HCT116 (cell line): Measurements from ENCODE around the gene COBL. TPM values are rescaled to one million over a fixed set of nuclear protein-coding genes. Genes with fewer than 3 reads are reported as not detected.

Experiments
- ATAC-seq: fragments of 200-7000 bp; cut with Tn5 transposase; 2 replicates; pipeline ENCODE4 v1.9.1; 2020; ENCODE audit warnings: mild to moderate bottlenecking, moderate library complexity
- BruUV-seq: library from RNA; stranded (reverse); fragments of 400-500 nt; replicated peaks from 2 replicates; lab custom pipeline; 2021; lab: Mats Ljungman, UMichigan
- CTCF ChIA-PET: fragments of 300-600 bp; sonication (Branson Sonifier 250); formaldehyde crosslinking; loops from one replicate; lab custom pipeline; 2021; ENCODE audit warnings: antibody characterized with exemption; lab: Charles Lee
- POLR2A ChIA-PET: fragments of 300-600, 350-600 bp; sonication (Branson Sonifier 250); formaldehyde crosslinking; loops from one replicate; lab custom pipeline; 2021; ENCODE audit warnings: antibody characterized with exemption; lab: Charles Lee
- RAD21 ChIA-PET, 2 experiments: fragments of 300-600 bp; sonication (Branson Sonifier 250); formaldehyde crosslinking; loops; one replicate each; lab custom pipeline; 2023; ENCODE audit warnings: low total read pairs in 2 of 2; ENCODE audit not compliant: uncharacterized antibody in 2 of 2, unreplicated experiment in 2 of 2, low non-redundant PET in 1 of 2; lab: Charles Lee
- DNase-seq: peaks from one replicate; pipeline ENCODE4 v3.0.0-alpha.2; 2010; ENCODE audit warnings: low read depth, low spot score
- H2AFZ ChIP-seq: fragments of 200-600 bp; shearing (Covaris generic), sonication (generic); 2 replicates; pipeline ENCODE4 v1.6.1; 2017; ENCODE audit warnings: low read depth, mixed run types, mixed read lengths, antibody characterized with exemption, low read length; ENCODE audit not compliant: poor library complexity, severe bottlenecking
- H3K27ac ChIP-seq: 2 replicates; pipeline ENCODE4 v1.5.1; 2012; ENCODE audit warnings: low read depth, low read length
- H3K27me3 ChIP-seq: fragments of 200-600 bp; sonication (generic); 2 replicates; pipeline ENCODE4 v1.6.1; 2016; ENCODE audit warnings: mixed run types, low read length, mixed read lengths; ENCODE audit not compliant: insufficient read depth
- H3K36me3 ChIP-seq, 2 experiments: fragments of 200-500 bp in 1 of 2; fragments of 200-600 bp in 1 of 2; sonication (Bioruptor generic) in 1 of 2; sonication (generic) in 1 of 2; 2 replicates each; pipeline versions ENCODE4 v1.5.1 to v1.6.1; 2014 to 2016; ENCODE audit warnings: low read length in 2 of 2, inconsistent platforms in 1 of 2, mixed read lengths in 1 of 2, mixed run types in 1 of 2; ENCODE audit not compliant: insufficient read depth in 2 of 2, control insufficient read depth in 1 of 2
- H3K4me1 ChIP-seq, 2 experiments: fragments of 200-600 bp in 1 of 2; sonication (generic) in 1 of 2; 2 replicates each; pipeline versions ENCODE4 v1.5.1 to v1.6.1; 2012 to 2017; ENCODE audit warnings: low read length in 2 of 2, inconsistent platforms in 1 of 2, mild to moderate bottlenecking in 1 of 2, mixed read lengths in 1 of 2, mixed run types in 1 of 2, moderate library complexity in 1 of 2; ENCODE audit not compliant: insufficient read depth in 2 of 2, control insufficient read depth in 1 of 2
- H3K4me2 ChIP-seq: fragments of 200-600 bp; sonication (generic); 2 replicates; pipeline ENCODE4 v1.6.1; 2017; ENCODE audit warnings: mixed run types, low read length, mixed read lengths
- H3K4me3 ChIP-seq, 2 experiments: fragments of 200-600 bp in 1 of 2; sonication (generic) in 1 of 2; replicated peaks in 1 of 2; 2 replicates each; pipeline ENCODE4 v1.5.1; 2011 to 2016; ENCODE audit warnings: low read length in 2 of 2, control low read depth in 1 of 2, low read depth in 1 of 2, mild to moderate bottlenecking in 1 of 2, mixed read lengths in 1 of 2, mixed run types in 1 of 2
- H3K79me2 ChIP-seq: fragments of 200-600 bp; sonication (generic); 2 replicates; pipeline ENCODE4 v1.6.1; 2017; ENCODE audit warnings: mild to moderate bottlenecking, mixed run types, low read length, moderate library complexity, mixed read lengths; ENCODE audit not compliant: insufficient read depth
- H3K9ac ChIP-seq: fragments of 200-600 bp; sonication (generic); 2 replicates; pipeline ENCODE4 v1.6.1; 2016; ENCODE audit warnings: low read length, mixed read lengths
- H3K9me2 ChIP-seq: fragments of 200-600 bp; sonication (generic), shearing (Covaris generic); 2 replicates; pipeline ENCODE4 v1.6.1; 2017; ENCODE audit warnings: mixed run types, mild to moderate bottlenecking, moderate library complexity; ENCODE audit not compliant: insufficient read depth
- H3K9me3 ChIP-seq, 2 experiments: fragments of 200-500 bp in 1 of 2; fragments of 200-600 bp in 1 of 2; sonication (Bioruptor generic) in 1 of 2; sonication (generic) in 1 of 2; 2 replicates each; pipeline ENCODE4 v1.6.1; 2014 to 2017; ENCODE audit warnings: low read length in 2 of 2, mixed read lengths in 2 of 2, inconsistent platforms in 1 of 2, low read depth in 1 of 2, mild to moderate bottlenecking in 1 of 2, mixed run types in 1 of 2, moderate library complexity in 1 of 2; ENCODE audit not compliant: control insufficient read depth in 1 of 2, insufficient read depth in 1 of 2
- H4K20me1 ChIP-seq: fragments of 200-600 bp; sonication (generic), shearing (Covaris generic); 2 replicates; pipeline ENCODE4 v1.6.1; 2017; ENCODE audit warnings: mixed run types, mild to moderate bottlenecking, moderate library complexity; ENCODE audit not compliant: insufficient read depth
- CEBPB ChIP-seq: IDR thresholded peaks from 2 replicates; pipeline ENCODE4 v1.6.1; 2012; ENCODE audit warnings: low read depth
- CTCF ChIP-seq, 3 experiments: fragments of 200-600 bp in 1 of 3; sonication (generic) in 1 of 3; IDR thresholded peaks in 2 of 3; conservative IDR thresholded peaks in 1 of 3; 2 replicates each; pipeline ENCODE4 v1.5.1; 2012 to 2017; ENCODE audit warnings: low read depth in 2 of 3, low read length in 2 of 3, antibody characterized with exemption in 1 of 3, borderline replicate concordance in 1 of 3, control low read depth in 1 of 3, mild to moderate bottlenecking in 1 of 3, mixed read lengths in 1 of 3, mixed run types in 1 of 3, moderate library complexity in 1 of 3; ENCODE audit not compliant: insufficient read depth in 1 of 3
- EGR1 ChIP-seq: IDR thresholded peaks from 2 replicates; pipeline ENCODE4 v1.6.1; 2012; ENCODE audit warnings: low read depth
- FOSL1 ChIP-seq: IDR thresholded peaks from 2 replicates; pipeline ENCODE4 v1.6.1; 2012; ENCODE audit warnings: low read depth
- JUND ChIP-seq: IDR thresholded peaks from 2 replicates; pipeline ENCODE4 v1.6.1; 2012
- MAX ChIP-seq: IDR thresholded peaks from 2 replicates; pipeline ENCODE4 v1.6.1; 2012
- POLR2A ChIP-seq: IDR thresholded peaks from 2 replicates; pipeline ENCODE4 v1.7.0; 2011; ENCODE audit warnings: borderline replicate concordance; ENCODE audit not compliant: insufficient read depth, insufficient read length; ENCODE audit errors: extremely low read depth
- POLR2AphosphoS5 ChIP-seq: IDR thresholded peaks from 2 replicates; pipeline ENCODE4 v1.6.1; 2011; ENCODE audit warnings: mild to moderate bottlenecking, low read depth, low read length, moderate library complexity
- RAD21 ChIP-seq: IDR thresholded peaks from 2 replicates; pipeline ENCODE4 v1.6.1; 2012; ENCODE audit warnings: low read depth, mild to moderate bottlenecking
- SIN3A ChIP-seq: IDR thresholded peaks from 2 replicates; pipeline ENCODE4 v1.6.1; 2012; ENCODE audit warnings: low read depth
- SP1 ChIP-seq: IDR thresholded peaks from 2 replicates; pipeline ENCODE4 v1.6.1; 2012; ENCODE audit warnings: low read depth
- SRF ChIP-seq: IDR thresholded peaks from 2 replicates; pipeline ENCODE4 v1.6.1; 2012; ENCODE audit warnings: low read depth
- YY1 ChIP-seq: IDR thresholded peaks from 2 replicates; pipeline ENCODE4 v1.6.1; 2011; ENCODE audit warnings: low read length, low read depth, moderate library complexity, mild to moderate bottlenecking; ENCODE audit not compliant: insufficient replicate concordance; ENCODE audit errors: extremely low read depth
- ZFX ChIP-seq: fragments of 450-650 bp; IDR thresholded peaks from 2 replicates; pipeline ENCODE4 v1.6.1; 2017
- ZNF274 ChIP-seq: fragments of 200-500 bp; sonication (Bioruptor generic); IDR thresholded peaks from 2 replicates; pipeline ENCODE4 v1.6.1; 2014; ENCODE audit warnings: mild to moderate bottlenecking, low read depth, low read length, inconsistent platforms
- intact Hi-C: fragments of 100-400 bp; cut with micrococcal nuclease; formaldehyde crosslinking; loops from 2 replicates; pipeline ENCODE4 v1.10.0; 2022
- total RNA-seq: library from RNA; stranded (reverse); gene quantifications from one replicate; pipeline ENCODE4 v1.2.1, GENCODE V29; 2021; ENCODE audit not compliant: unreplicated experiment

The COBL gene
- total RNA-seq, 1 experiment from 2014 or later = 19.3 TPM

GRCh38 chr7:51071427-51071826 is 245.2 kb downstream of the COBL start:
- BruUV-seq = no TSS peak

More at GRCh38 chr7:51071427-51071826, 245.2 kb downstream of the COBL start:
- ChIA-PET POLR2A (no interaction called here), RAD21 (no interaction called here), CTCF (interaction anchor here (0.9 kb wide), 1 partner anchor 977 kb away, joined by 3 read pairs; no protein-coding TSS in a partner anchor)
- H3K4me1 ChIP-seq = peaks cover 0 to 2% of the 10 kb centered on the region in 2 experiments; a peak in 1 of 4 replicates
- H3K79me2 ChIP-seq = no peaks in the 10 kb centered on the region
- intact Hi-C loops = no loop called here
- DNase-seq (no peak), ATAC-seq (no peak)
- no peaks in the 10 kb centered on the region for H3K36me3 ChIP-seq
- no peaks in the 10 kb centered on the region for H3K9me2 ChIP-seq
- no peak overlapping the region for H3K27ac ChIP-seq
- TF ChIP-seq EGR1 (no peak), SIN3A (no peak), SP1 (no peak), POLR2AphosphoS5 (no peak), SRF (no peak), ZNF274 (no peak), CTCF (IDR thresholded peaks at IDR 0.05 in 2 of 3, conservative IDR thresholded peaks at IDR 0.05 in 1 of 3; ENCODE audit: borderline replicate concordance in 1 of 3, insufficient read depth in 1 of 3, low read depth in 2 of 3, low read length in 2 of 3) (no peak), RAD21 (no peak), YY1 (no peak), JUND (no peak), FOSL1 (no peak), POLR2A (no peak), CEBPB (no peak), ZFX (no peak), MAX (no peak)
- H3K27me3 ChIP-seq = no peaks in the 10 kb centered on the region
- no peak overlapping the region for H3K9ac ChIP-seq
- H3K9me3 ChIP-seq = no peaks in the 10 kb centered on the region
- no peak overlapping the region for H3K4me3 ChIP-seq
- no peak overlapping the region for H2AFZ ChIP-seq
- H3K4me2 ChIP-seq = no peak overlapping the region
- H4K20me1 ChIP-seq = no peaks in the 10 kb centered on the region
